Measurements from ENCODE around the gene CEP83. TPM values are rescaled to one million over a fixed set of nuclear protein-coding genes. Genes with fewer than 3 reads are reported as not detected.

The CEP83 gene
- total and polyA plus RNA-seq, 9 of the 15 experiments (the other 6 are each of a cell fraction or from before 2014, with no cell fraction given): 5.3 to 40.5 (median 31.3) TPM

GRCh38 chr12:94269316-94269999 lies 190.2 kb downstream of the CEP83 start:
- no peaks in the 10 kb centered on the region for H4K20me1 ChIP-seq (replicated peaks; ENCODE audit: control insufficient read depth, insufficient read depth, low read length)
- no peaks in the 10 kb centered on the region for H3K36me3 ChIP-seq (ENCODE audit: control insufficient read depth, insufficient read depth, low read length)
- ChIA-PET CTCF (ENCODE audit: low intra/inter-chr PET ratio) (no interaction called here), POLR2A (no interaction called here)
- H3K4me1 ChIP-seq (replicated peaks in 1 of 2; ENCODE audit: control insufficient read depth in 2 of 2, insufficient read depth in 2 of 2, low read length in 2 of 2): no peaks in the 10 kb centered on the region
- no peak overlapping the region for H2AFZ ChIP-seq (ENCODE audit: low read depth, low read length)
- no peaks in the 10 kb centered on the region for H3K79me2 ChIP-seq (ENCODE audit: control insufficient read depth, insufficient read depth, low read length)
- H3K9me1 ChIP-seq (ENCODE audit: control insufficient read depth, insufficient read depth, low read length): no peaks in the 10 kb centered on the region
- intact Hi-C loops (cut with micrococcal nuclease) (no loop called here), in situ Hi-C loops (cut with MboI) (no loop called here)
- WGBS (ENCODE audit: insufficient coverage, low coverage, missing lambda C conversion rate): 0% methylated on average over 4 of the region's 4 CpGs
- FAIRE-seq: no peak
- H3K4me2 ChIP-seq (ENCODE audit: insufficient read depth, low read length): no peak overlapping the region
- ATAC-seq: no peak
- H3K9me3 ChIP-seq (replicated peaks; ENCODE audit: control insufficient read depth, insufficient read depth, low read depth, low read length): no peaks in the 10 kb centered on the region
- no peak overlapping the region for H3K27ac ChIP-seq (ENCODE audit: extremely low read depth, low read depth, low read length)
- TF ChIP-seq BRD4 (IDR thresholded peaks at IDR 0.05) (no peak), RBM14 (IDR thresholded peaks at IDR 0.05; ENCODE audit: borderline replicate concordance, insufficient read depth, low read depth, low read length) (no peak), ZC3H11A (IDR thresholded peaks at IDR 0.05; ENCODE audit: low read depth, low read length) (no peak), ETV5 (CRISPR knock-in tag; IDR thresholded peaks at IDR 0.05; ENCODE audit: low read depth) (no peak), ZNF274 (IDR thresholded peaks at IDR 0.05; ENCODE audit: borderline replicate concordance, low read depth, low read length) (no peak), SIN3B (IDR thresholded peaks at IDR 0.05; ENCODE audit: low read depth) (no peak), ZNF3 (CRISPR knock-in tag; IDR thresholded peaks at IDR 0.05) (no peak), DMBX1 (CRISPR knock-in tag; IDR thresholded peaks at IDR 0.05; ENCODE audit: borderline replicate concordance) (no peak), ETV6 (IDR thresholded peaks at IDR 0.05; ENCODE audit: borderline replicate concordance in 1 of 2, low read depth in 2 of 2, low read length in 1 of 2) (no peak), ETV6 (CRISPR knock-in tag; IDR thresholded peaks at IDR 0.05; ENCODE audit: borderline replicate concordance) (no peak), HDAC3 (IDR thresholded peaks at IDR 0.05; ENCODE audit: borderline replicate concordance, partially characterized antibody) (no peak), ATF3 (IDR thresholded peaks at IDR 0.05) (no peak), ATF3 (CRISPR knock-in tag; conservative IDR thresholded peaks at IDR 0.05) (no peak), MAFF (IDR thresholded peaks at IDR 0.05; ENCODE audit: low read length) (no peak)
- DNase-seq (ENCODE audit: extremely low read depth in 1 of 4, low spot score in 3 of 4): no peak
- no peak overlapping the region for H3K9ac ChIP-seq (ENCODE audit: insufficient read depth in 1 of 2, low read depth in 2 of 2, low read length in 2 of 2)
- BruUV-seq (replicated peaks): no TSS peak
- peaks cover 34 to 38% of the 10 kb centered on the region in 2 experiments for H3K27me3 ChIP-seq (ENCODE audit: control insufficient read depth in 2 of 2, insufficient read depth in 2 of 2, low read length in 2 of 2)
- no peak overlapping the region for H3K4me3 ChIP-seq

Data from K562 (cell line).